CD4-positive, alpha-beta memory T cell (primary cell): Measurements from ENCODE around the gene MACROD2. TPM values are rescaled to one million over a fixed set of nuclear protein-coding genes. Genes with fewer than 3 reads are reported as not detected.

Experiments used
- CTCF ChIA-PET: fragments of 350-600 bp; sonication (Branson Sonifier 250); formaldehyde crosslinking; loops from one replicate; lab custom pipeline; 2021; ENCODE audit warnings: inconsistent platforms; ENCODE audit not compliant: partially characterized antibody; lab: Charles Lee
- POLR2A ChIA-PET: fragments of 350-600 bp; sonication (Branson Sonifier 250); formaldehyde crosslinking; loops from one replicate; lab custom pipeline; 2021; ENCODE audit not compliant: partially characterized antibody; lab: Charles Lee
- DNase-seq, 5 donors: peaks; one replicate each; pipeline versions ENCODE4 v3.0.0 to v3.0.0-alpha.2; 2020 to 2022; ENCODE audit warnings: mixed read lengths in 1 of 5
- H3K27ac ChIP-seq: one replicate; pipeline ENCODE4 v1.7.0; 2013; ENCODE audit warnings: low read depth, low read length
- H3K27me3 ChIP-seq: 2 replicates; pipeline ENCODE4 v1.7.0; 2013; ENCODE audit warnings: mild to moderate bottlenecking, low read length, moderate library complexity; ENCODE audit not compliant: insufficient read depth
- H3K36me3 ChIP-seq: 2 replicates; pipeline ENCODE4 v1.7.0; 2013; ENCODE audit warnings: mild to moderate bottlenecking, low read length, moderate library complexity; ENCODE audit not compliant: insufficient read depth
- H3K4me1 ChIP-seq: 2 replicates; pipeline ENCODE4 v1.7.0; 2013; ENCODE audit warnings: mild to moderate bottlenecking, low read length, moderate library complexity; ENCODE audit not compliant: insufficient read depth
- H3K4me3 ChIP-seq, 2 donors: one replicate each; pipeline ENCODE4 v1.7.0; 2013; ENCODE audit warnings: low read length in 2 of 2, mild to moderate bottlenecking in 1 of 2
- H3K9me3 ChIP-seq, 2 donors: one replicate each; pipeline ENCODE4 v1.7.0; 2013; ENCODE audit warnings: low read length in 2 of 2, control low read depth in 1 of 2; ENCODE audit not compliant: control insufficient read depth in 1 of 2
- H3K27ac Mint-ChIP-seq, 7 donors: one replicate each; pipeline ENCODE4 v1.8.0; 2020 to 2021; ENCODE audit warnings: mixed read lengths in 7 of 7, mild to moderate bottlenecking in 6 of 7, inconsistent platforms in 3 of 7, moderate library complexity in 3 of 7
- H3K27me3 Mint-ChIP-seq, 2 donors: one replicate each; pipeline ENCODE4 v1.8.0; 2020 to 2021; ENCODE audit warnings: mixed read lengths in 2 of 2
- H3K36me3 Mint-ChIP-seq, 2 donors: one replicate each; pipeline ENCODE4 v1.8.0; 2020 to 2021; ENCODE audit warnings: mixed read lengths in 2 of 2, inconsistent platforms in 1 of 2, mild to moderate bottlenecking in 1 of 2
- H3K4me1 Mint-ChIP-seq, 4 donors: one replicate each; pipeline ENCODE4 v1.8.0; 2020 to 2021; ENCODE audit warnings: mixed read lengths in 4 of 4, mild to moderate bottlenecking in 1 of 4
- H3K4me3 Mint-ChIP-seq, 8 donors: one replicate each; pipeline ENCODE4 v1.8.0; 2020 to 2021; ENCODE audit warnings: mixed read lengths in 8 of 8, mild to moderate bottlenecking in 7 of 8, moderate library complexity in 6 of 8, inconsistent platforms in 3 of 8
- H3K9me3 Mint-ChIP-seq, 8 donors: one replicate each; pipeline ENCODE4 v1.8.0; 2020 to 2021; ENCODE audit warnings: mixed read lengths in 8 of 8, mild to moderate bottlenecking in 5 of 8, inconsistent platforms in 3 of 8, moderate library complexity in 1 of 8
- intact Hi-C: fragments of 100-400 bp; cut with micrococcal nuclease; formaldehyde crosslinking; loops from one replicate; pipeline ENCODE4 v1.15.1; 2023
- polyA plus RNA-seq, 2 donors: library from polyadenylated mRNA; unstranded; fragments of 300-500 nt; fragmentation: Illumina TruSeq; gene quantifications; one replicate each; pipeline ENCODE4 v1.2.3, GENCODE V29; 2021
- total RNA-seq, 2 experiments: library from RNA; stranded (reverse); gene quantifications; one replicate each; pipeline ENCODE4 v1.2.3, GENCODE V29; 2021

Gene MACROD2
- total and polyA plus RNA-seq, 4 experiments from 2014 or later: not detected

DNA sequence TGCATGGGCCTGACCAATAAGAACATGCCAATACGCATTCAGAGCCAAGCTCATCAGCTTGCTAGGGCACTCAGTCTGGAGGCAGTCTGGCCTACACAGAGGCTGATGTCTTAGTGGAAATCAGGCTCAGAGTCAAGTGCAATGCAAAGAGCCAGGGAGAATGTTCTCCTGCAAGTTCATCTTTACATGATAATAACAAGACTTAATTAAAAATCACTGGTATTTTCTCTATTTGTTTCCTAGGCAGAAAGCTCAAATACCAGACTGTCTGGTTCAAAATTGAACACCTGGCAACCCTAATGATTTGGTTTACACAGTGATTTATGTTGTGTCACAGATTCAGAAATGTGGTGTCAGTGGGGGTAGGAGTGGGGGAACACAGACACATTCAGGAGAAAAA, 1031.4 kb downstream of the MACROD2 start:
- no peak overlapping the region for H3K4me3 ChIP-seq
- H3K27me3 ChIP-seq: no peaks in the 10 kb centered on the region
- ChIA-PET CTCF (no interaction called here), POLR2A (no interaction called here)
- no peaks in the 10 kb centered on the region for H3K27me3 Mint-ChIP-seq
- H3K4me1 ChIP-seq: no peaks in the 10 kb centered on the region
- H3K36me3 ChIP-seq: no peaks in the 10 kb centered on the region
- no peak for DNase-seq
- H3K9me3 ChIP-seq: no peaks in the 10 kb centered on the region
- intact Hi-C loops: no loop called here
- H3K9me3 Mint-ChIP-seq: peaks cover 0 to 24% (median 9%) of the 10 kb centered on the region in 8 donors
- no peaks in the 10 kb centered on the region for H3K4me1 Mint-ChIP-seq
- H3K4me3 Mint-ChIP-seq: no peak overlapping the region
- H3K27ac Mint-ChIP-seq: no peak overlapping the region
- H3K27ac ChIP-seq: no peak overlapping the region
- no peaks in the 10 kb centered on the region for H3K36me3 Mint-ChIP-seq

DNA sequence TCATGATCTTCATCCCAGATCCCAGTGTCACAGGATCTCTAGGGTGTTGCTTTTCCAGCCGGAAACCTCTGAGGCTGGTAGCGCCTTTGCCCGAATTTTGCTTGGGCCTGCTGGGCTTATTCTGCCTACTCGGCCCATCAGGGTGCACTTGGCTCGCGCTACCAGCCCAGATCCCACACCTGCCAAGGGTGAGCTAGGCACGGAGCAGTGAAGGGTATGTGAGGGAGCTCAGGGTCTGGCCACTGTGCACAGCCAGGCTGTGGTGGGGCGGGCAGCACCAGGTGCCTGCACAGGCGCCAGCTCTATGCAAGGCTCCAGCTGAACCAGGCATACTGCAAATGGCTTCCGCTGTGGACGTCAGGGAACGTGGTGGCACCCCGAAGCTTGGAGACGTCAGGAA, 1035.5 kb downstream of the MACROD2 start:
- no peaks in the 10 kb centered on the region for H3K36me3 ChIP-seq
- DNase-seq: no peak
- ChIA-PET POLR2A (no interaction called here), CTCF (no interaction called here)
- no peak overlapping the region for H3K4me3 ChIP-seq
- no peak overlapping the region for H3K27ac ChIP-seq
- peaks cover 0 to 21% (median 10%) of the 10 kb centered on the region in 8 donors for H3K9me3 Mint-ChIP-seq
- no peaks in the 10 kb centered on the region for H3K36me3 Mint-ChIP-seq
- H3K27me3 ChIP-seq: no peaks in the 10 kb centered on the region
- H3K4me1 ChIP-seq: no peaks in the 10 kb centered on the region
- intact Hi-C loops: no loop called here
- H3K27me3 Mint-ChIP-seq: no peaks in the 10 kb centered on the region
- no peaks in the 10 kb centered on the region for H3K9me3 ChIP-seq
- no peak overlapping the region for H3K27ac Mint-ChIP-seq
- H3K4me3 Mint-ChIP-seq: no peak overlapping the region
- no peaks in the 10 kb centered on the region for H3K4me1 Mint-ChIP-seq

DNA sequence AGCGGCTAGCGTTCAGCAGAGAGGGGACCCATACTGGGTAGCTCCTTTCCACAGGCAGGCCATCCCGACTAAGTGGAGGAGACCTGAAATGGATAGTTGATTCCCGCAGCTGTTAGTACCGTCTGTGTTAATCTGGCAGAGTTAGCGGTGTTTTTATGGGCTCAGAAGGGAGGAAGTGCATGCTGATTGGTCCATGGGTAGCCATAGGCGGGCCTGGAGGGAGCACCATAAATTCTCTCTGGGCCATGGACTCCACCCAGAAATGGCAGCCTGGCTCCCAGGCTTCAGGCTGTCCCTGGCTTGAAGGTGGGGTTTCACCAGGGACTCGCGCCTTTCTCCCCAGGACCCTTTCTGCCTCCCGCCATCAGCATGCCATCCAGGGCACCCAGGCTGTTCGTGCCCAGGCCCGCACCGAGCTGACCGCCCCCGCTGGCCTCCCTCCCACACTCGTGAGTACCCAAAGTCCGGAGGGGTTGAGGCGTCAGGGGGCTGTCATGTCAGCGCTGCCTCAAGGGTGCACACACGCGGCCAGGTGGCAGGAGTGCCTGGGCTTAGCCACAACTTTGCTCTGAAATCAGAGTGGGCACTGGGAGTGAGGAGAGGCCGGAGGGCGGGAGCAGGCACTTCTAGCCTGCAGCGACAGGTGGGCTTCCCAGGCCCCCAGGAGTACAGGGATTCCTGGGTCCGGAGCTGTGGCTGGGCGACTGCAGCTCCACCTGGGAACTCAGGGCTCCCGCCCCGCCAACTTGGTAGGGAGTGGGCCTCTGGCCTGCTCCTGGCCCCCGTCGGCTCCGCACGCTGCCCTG, 1036.4 kb downstream of the MACROD2 start:
- H3K9me3 Mint-ChIP-seq: peaks cover 0 to 21% (median 11%) of the 10 kb centered on the region in 8 donors
- H3K4me1 Mint-ChIP-seq: no peaks in the 10 kb centered on the region
- CTCF ChIA-PET: no interaction called here
- no peaks in the 10 kb centered on the region for H3K27me3 Mint-ChIP-seq
- no peaks in the 10 kb centered on the region for H3K36me3 ChIP-seq
- no peak overlapping the region for H3K27ac Mint-ChIP-seq
- POLR2A ChIA-PET: no interaction called here
- no peaks in the 10 kb centered on the region for H3K4me1 ChIP-seq
- no peak overlapping the region for H3K4me3 Mint-ChIP-seq
- H3K27ac ChIP-seq: no peak overlapping the region
- H3K27me3 ChIP-seq: no peaks in the 10 kb centered on the region
- no peaks in the 10 kb centered on the region for H3K9me3 ChIP-seq
- H3K4me3 ChIP-seq: no peak overlapping the region
- intact Hi-C loops: no loop called here
- DNase-seq: no peak
- H3K36me3 Mint-ChIP-seq: no peaks in the 10 kb centered on the region

DNA sequence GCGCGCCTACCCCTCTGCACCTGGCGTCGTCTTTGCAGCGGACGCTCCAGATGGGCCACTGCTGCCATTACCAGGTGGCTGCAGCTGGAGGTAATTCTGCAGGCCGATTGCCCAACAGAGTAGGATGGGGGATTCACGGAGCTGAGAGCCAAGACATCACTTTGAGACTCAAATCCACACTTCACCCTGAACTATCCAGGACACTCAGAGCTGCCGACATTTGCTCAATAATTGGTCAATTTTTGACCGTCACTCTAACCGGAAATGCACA, 1037.0 kb downstream of the MACROD2 start:
- Mint-ChIP-seq H3K27ac (no peak overlapping the region), H3K27me3 (no peaks in the 10 kb centered on the region), H3K4me1 (no peaks in the 10 kb centered on the region), H3K36me3 (no peaks in the 10 kb centered on the region), H3K9me3 (peaks cover 0 to 21% (median 9%) of the 10 kb centered on the region in 8 donors), H3K4me3 (no peak overlapping the region)
- intact Hi-C loops: no loop called here
- CTCF ChIA-PET: no interaction called here
- Histone ChIP-seq H3K4me3 (no peak overlapping the region), H3K4me1 (no peaks in the 10 kb centered on the region), H3K36me3 (no peaks in the 10 kb centered on the region), H3K9me3 (no peaks in the 10 kb centered on the region), H3K27me3 (no peaks in the 10 kb centered on the region), H3K27ac (no peak overlapping the region)
- no peak for DNase-seq
- POLR2A ChIA-PET: no interaction called here

DNA sequence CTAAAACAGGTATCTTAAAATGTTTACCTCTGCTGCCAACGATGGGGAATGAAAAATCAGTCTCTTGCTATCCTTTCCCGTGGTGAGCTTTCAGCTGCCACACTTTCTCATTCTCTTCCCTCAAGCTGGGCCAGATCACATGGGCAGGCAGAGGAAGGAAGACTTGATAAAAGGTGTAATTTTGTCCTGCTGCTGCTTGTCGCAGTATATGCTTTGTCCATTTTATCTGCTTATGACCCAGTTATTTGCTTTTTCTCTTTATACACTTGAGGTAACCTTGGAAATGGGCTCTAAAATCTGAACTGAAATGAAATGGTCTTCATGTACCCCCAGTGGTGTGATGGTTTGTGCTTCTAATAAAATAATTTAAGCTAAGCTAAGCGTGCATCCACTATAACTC, 1038.0 kb downstream of the MACROD2 start:
- intact Hi-C loops: no loop called here
- Mint-ChIP-seq H3K27me3 (no peaks in the 10 kb centered on the region), H3K4me1 (no peaks in the 10 kb centered on the region), H3K27ac (no peak overlapping the region), H3K9me3 (peaks cover 0 to 21% (median 9%) of the 10 kb centered on the region in 8 donors), H3K36me3 (no peaks in the 10 kb centered on the region), H3K4me3 (no peak overlapping the region)
- Histone ChIP-seq H3K36me3 (no peaks in the 10 kb centered on the region), H3K4me1 (no peaks in the 10 kb centered on the region), H3K27me3 (no peaks in the 10 kb centered on the region), H3K27ac (no peak overlapping the region), H3K9me3 (no peaks in the 10 kb centered on the region), H3K4me3 (no peak overlapping the region)
- no peak for DNase-seq
- CTCF ChIA-PET: no interaction called here
- POLR2A ChIA-PET: no interaction called here

DNA sequence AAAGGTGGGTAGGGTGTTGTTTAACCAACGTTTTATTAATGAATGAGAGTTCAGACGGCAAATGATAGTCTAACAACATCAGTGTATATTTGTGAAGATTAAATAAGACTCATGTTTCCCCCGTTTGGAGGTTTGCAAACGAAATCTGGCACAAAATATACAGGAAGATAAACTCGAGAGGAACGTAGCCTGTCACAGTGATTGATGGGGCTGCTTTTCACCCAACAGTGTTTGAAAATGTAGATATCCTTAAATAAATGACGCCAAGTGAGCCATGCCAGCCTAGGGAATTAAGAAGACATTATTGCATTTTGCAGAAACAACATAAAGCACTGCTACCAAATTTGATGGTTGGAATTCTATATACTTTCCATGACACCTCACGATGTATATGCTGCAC, 1038.6 kb downstream of the MACROD2 start:
- POLR2A ChIA-PET: no interaction called here
- no peaks in the 10 kb centered on the region for H3K36me3 Mint-ChIP-seq

DNA sequence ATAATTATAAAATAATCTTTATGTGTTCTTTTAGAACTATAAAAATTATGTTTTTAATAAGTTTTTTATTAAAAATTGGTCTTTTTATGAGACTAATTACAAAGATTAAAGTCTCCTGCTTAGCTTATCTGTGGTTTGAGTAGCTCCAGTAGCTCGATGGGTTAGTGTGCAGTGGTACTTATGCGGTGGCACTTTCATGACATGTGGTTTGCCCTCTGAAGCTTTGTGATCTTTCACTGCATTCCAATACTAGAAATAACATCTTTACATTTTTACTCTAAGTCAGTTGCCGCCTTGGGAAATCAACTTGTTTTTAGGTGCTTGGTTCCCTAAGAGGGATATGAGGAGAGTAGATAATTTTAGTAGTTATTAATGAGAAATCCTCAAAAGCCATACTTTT, 1041.6 kb downstream of the MACROD2 start:
- no peak for DNase-seq
- intact Hi-C loops: no loop called here
- ChIA-PET POLR2A (no interaction called here), CTCF (no interaction called here)
- H3K4me3 Mint-ChIP-seq: no peak overlapping the region
- H3K27ac ChIP-seq: no peak overlapping the region
- H3K36me3 Mint-ChIP-seq: no peaks in the 10 kb centered on the region
- H3K4me1 Mint-ChIP-seq: no peaks in the 10 kb centered on the region
- H3K27me3 Mint-ChIP-seq: no peaks in the 10 kb centered on the region
- peaks cover 2 to 11% (median 5%) of the 10 kb centered on the region in 8 donors for H3K9me3 Mint-ChIP-seq
- H3K36me3 ChIP-seq: no peaks in the 10 kb centered on the region
- H3K27me3 ChIP-seq: no peaks in the 10 kb centered on the region
- H3K27ac Mint-ChIP-seq: no peak overlapping the region
- H3K4me1 ChIP-seq: no peaks in the 10 kb centered on the region
- no peak overlapping the region for H3K4me3 ChIP-seq
- H3K9me3 ChIP-seq: no peaks in the 10 kb centered on the region

More for the DNA sequence above, 1038.6 kb downstream of the MACROD2 start:
- no peaks in the 10 kb centered on the region for H3K4me1 ChIP-seq
- H3K27ac ChIP-seq: no peak overlapping the region
- no peaks in the 10 kb centered on the region for H3K36me3 ChIP-seq
- no peak overlapping the region for H3K4me3 Mint-ChIP-seq
- no peaks in the 10 kb centered on the region for H3K9me3 ChIP-seq
- H3K27me3 ChIP-seq: no peaks in the 10 kb centered on the region
- no peak overlapping the region for H3K4me3 ChIP-seq
- no peak overlapping the region for H3K27ac Mint-ChIP-seq
- intact Hi-C loops: no loop called here
- H3K27me3 Mint-ChIP-seq: no peaks in the 10 kb centered on the region
- CTCF ChIA-PET: no interaction called here
- no peaks in the 10 kb centered on the region for H3K4me1 Mint-ChIP-seq
- no peak for DNase-seq
- peaks cover 2 to 18% (median 5%) of the 10 kb centered on the region in 8 donors for H3K9me3 Mint-ChIP-seq
